Type B pancreatic cell (in vitro differentiated cells): Measurements from ENCODE around the gene TRAIP. TPM values are rescaled to one million over a fixed set of nuclear protein-coding genes. Genes with fewer than 3 reads are reported as not detected.

Source experiments
- DNase-seq: peaks from one replicate; pipeline ENCODE4 v3.0.0; 2021; ENCODE audit warnings: mixed read lengths; ENCODE audit not compliant: unreplicated experiment; ENCODE audit errors: extremely low spot score
- H3K27ac Mint-ChIP-seq: 2 replicates; pipeline ENCODE4 v1.8.0; 2021; ENCODE audit warnings: mild to moderate bottlenecking, mixed read lengths
- H3K27me3 Mint-ChIP-seq: 2 replicates; pipeline ENCODE4 v1.8.0; 2021; ENCODE audit warnings: mixed read lengths
- H3K36me3 Mint-ChIP-seq: 2 replicates; pipeline ENCODE4 v1.8.0; 2021; ENCODE audit warnings: mixed read lengths
- H3K4me1 Mint-ChIP-seq: one replicate; pipeline ENCODE4 v1.8.0; 2021; ENCODE audit warnings: mixed read lengths; ENCODE audit not compliant: unreplicated experiment
- H3K4me3 Mint-ChIP-seq: 2 replicates; pipeline ENCODE4 v1.8.0; 2021; ENCODE audit warnings: mild to moderate bottlenecking, mixed read lengths
- H3K9me3 Mint-ChIP-seq: 2 replicates; pipeline ENCODE4 v1.8.0; 2021; ENCODE audit warnings: mixed read lengths
- total RNA-seq: library from RNA; stranded (reverse); gene quantifications from 2 replicates; pipeline ENCODE4 v1.2.1, GENCODE V29; 2021; ENCODE audit warnings: low replicate concordance
- TF ChIP-seq, protein P1 (sequence below): fragments of 200-600 bp; sonication (generic); conservative IDR thresholded peaks from 2 replicates; pipeline ENCODE4 v1.5.0; 2021; ENCODE audit warnings: antibody characterized with exemption, mild to moderate bottlenecking

Gene TRAIP
- total RNA-seq, 1 donor from 2014 or later, result 23.0 TPM

DNA sequence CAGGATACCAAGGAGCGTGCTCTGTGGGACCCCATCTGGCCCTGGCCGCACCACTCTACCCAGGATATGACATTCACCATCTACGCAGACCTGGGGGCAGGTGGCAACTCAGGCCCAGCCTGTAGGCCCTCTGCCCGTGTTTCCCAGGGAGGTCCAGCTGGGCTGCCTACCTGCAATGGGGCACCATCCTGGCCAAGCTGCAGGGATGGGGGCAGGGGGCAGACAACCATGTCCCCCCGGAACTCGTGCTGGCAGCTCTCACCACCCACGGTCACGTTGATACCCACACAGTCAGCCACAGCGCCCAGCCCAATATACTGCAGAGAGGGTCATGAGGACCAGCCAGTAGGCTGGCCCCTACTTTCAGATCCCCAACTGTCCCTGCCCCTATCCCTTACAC, 39.4 kb upstream of the TRAIP start:
- TF ChIP-seq, protein P1, sequence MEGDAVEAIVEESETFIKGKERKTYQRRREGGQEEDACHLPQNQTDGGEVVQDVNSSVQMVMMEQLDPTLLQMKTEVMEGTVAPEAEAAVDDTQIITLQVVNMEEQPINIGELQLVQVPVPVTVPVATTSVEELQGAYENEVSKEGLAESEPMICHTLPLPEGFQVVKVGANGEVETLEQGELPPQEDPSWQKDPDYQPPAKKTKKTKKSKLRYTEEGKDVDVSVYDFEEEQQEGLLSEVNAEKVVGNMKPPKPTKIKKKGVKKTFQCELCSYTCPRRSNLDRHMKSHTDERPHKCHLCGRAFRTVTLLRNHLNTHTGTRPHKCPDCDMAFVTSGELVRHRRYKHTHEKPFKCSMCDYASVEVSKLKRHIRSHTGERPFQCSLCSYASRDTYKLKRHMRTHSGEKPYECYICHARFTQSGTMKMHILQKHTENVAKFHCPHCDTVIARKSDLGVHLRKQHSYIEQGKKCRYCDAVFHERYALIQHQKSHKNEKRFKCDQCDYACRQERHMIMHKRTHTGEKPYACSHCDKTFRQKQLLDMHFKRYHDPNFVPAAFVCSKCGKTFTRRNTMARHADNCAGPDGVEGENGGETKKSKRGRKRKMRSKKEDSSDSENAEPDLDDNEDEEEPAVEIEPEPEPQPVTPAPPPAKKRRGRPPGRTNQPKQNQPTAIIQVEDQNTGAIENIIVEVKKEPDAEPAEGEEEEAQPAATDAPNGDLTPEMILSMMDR, result no peak
- Mint-ChIP-seq H3K36me3 (no peaks in the 10 kb centered on the region), H3K27me3 (no peaks in the 10 kb centered on the region), H3K9me3 (no peaks in the 10 kb centered on the region), H3K4me1 (no peaks in the 10 kb centered on the region), H3K4me3 (no peak overlapping the region), H3K27ac (no peak overlapping the region)
- no peak for DNase-seq

DNA sequence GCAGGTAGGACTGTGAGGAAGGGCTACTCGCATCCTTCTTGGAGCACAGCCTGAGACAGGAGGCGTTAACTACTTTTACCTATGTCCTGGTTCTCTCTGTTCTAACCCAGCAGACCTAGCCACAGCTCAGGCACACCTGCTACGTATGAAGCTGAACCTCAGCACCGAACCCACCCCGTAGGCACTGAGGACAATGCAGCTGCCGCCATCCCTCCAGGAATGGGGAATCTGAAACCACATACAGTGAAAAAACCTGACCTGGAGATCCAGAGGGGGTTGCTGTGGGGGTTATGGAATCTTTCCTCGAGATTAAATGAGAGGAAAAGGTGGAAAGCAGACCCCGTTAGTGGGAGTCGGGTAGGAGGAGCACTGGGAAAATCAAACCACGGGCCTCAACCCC, 32.9 kb upstream of the TRAIP start:
- Mint-ChIP-seq H3K27me3 (no peaks in the 10 kb centered on the region), H3K36me3 (no peaks in the 10 kb centered on the region), H3K9me3 (no peaks in the 10 kb centered on the region), H3K4me1 (peaks cover 7% of the 10 kb centered on the region), H3K27ac (no peak overlapping the region), H3K4me3 (no peak overlapping the region)
- TF ChIP-seq, protein P1, result no peak
- no peak for DNase-seq

DNA sequence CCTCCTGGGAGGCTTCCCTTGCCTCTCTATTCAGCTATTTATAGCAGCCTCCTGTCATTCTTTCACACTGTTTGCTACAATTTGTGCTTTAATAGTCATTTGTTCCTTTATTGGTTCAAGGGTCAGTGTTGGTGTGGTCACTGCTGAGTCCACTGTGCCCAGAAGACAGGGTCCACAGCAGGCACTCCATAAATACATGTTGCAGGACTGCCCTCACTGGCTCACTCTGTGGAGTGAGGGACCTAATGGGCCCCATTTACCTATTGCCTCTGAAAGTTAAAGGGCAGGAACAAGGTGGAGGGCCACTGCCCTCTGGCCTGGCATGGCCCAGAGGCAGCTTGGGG, 30.5 kb upstream of the TRAIP start:
- Mint-ChIP-seq H3K36me3 (no peaks in the 10 kb centered on the region), H3K4me1 (peaks cover 12% of the 10 kb centered on the region), H3K27me3 (peaks cover 3% of the 10 kb centered on the region), H3K9me3 (no peaks in the 10 kb centered on the region), H3K27ac (no peak overlapping the region), H3K4me3 (no peak overlapping the region)
- DNase-seq, result no peak
- TF ChIP-seq, protein P1, result no peak

DNA sequence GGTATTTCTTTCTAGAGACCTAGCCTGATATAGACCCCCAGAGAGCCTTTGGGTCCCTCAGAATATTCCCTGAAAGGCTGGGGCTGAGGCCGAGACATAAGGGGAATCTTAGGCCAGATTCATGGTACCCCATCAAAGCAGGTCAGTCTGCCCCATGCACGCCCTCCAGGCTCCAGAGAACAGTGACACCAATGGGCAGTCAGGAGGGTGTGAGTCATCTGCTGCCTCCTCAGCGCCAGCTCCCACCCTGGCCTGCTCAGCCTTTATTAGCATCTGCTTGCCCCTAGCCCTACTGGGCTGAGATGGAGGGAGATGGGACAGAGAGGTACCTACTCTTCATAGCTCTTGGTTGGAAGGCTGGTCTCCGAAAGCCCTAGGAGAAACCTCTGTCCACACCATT, 27.6 kb upstream of the TRAIP start:
- H3K9me3 Mint-ChIP-seq, result no peaks in the 10 kb centered on the region
- no peak for DNase-seq
- H3K36me3 Mint-ChIP-seq, result no peaks in the 10 kb centered on the region
- H3K4me3 Mint-ChIP-seq, result no peak overlapping the region
- H3K4me1 Mint-ChIP-seq, result peaks cover 14% of the 10 kb centered on the region
- H3K27ac Mint-ChIP-seq, result no peak overlapping the region
- TF ChIP-seq, protein P1, result no peak
- H3K27me3 Mint-ChIP-seq, result peaks cover 3% of the 10 kb centered on the region

DNA sequence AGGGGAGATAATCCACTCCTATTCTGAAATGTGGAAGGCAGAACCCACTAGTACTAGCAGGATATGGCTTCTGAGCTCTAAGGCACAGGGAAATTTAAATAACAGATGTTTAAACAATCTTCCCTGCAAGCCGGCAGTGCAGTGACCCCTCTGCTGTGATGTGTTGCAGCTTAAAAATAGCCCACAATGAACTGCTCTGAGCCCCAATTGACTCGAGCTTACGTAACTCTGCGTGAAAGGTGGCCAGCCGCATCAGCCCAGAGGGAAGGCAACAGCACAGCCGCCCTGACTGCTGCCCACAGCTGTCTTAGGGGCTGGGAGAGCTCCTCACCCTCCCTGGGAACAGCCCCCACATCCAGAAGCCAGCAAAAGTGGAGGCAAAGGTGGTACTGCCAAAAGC, 25.8 kb upstream of the TRAIP start:
- no peak overlapping the region for H3K27ac Mint-ChIP-seq
- H3K27me3 Mint-ChIP-seq, result peaks cover 3% of the 10 kb centered on the region
- peaks cover 9% of the 10 kb centered on the region for H3K4me1 Mint-ChIP-seq
- DNase-seq, result no peak
- TF ChIP-seq, protein P1, result no peak
- H3K9me3 Mint-ChIP-seq, result no peaks in the 10 kb centered on the region
- H3K36me3 Mint-ChIP-seq, result no peaks in the 10 kb centered on the region
- no peak overlapping the region for H3K4me3 Mint-ChIP-seq
